Subcutaneous preadipocyte (primary cell): ENCODE measurements around the gene RNF126. TPM values are rescaled to one million over a fixed set of nuclear protein-coding genes. Genes with fewer than 3 reads are reported as not detected.

Experiments
- total RNA-seq: library from RNA; depleted of rRNA; stranded (reverse); fragments of >200 nt; gene quantifications from 2 replicates; pipeline ENCODE4 v1.2.3, GENCODE V29; 2012

The RNF126 gene
- 37.5 and 48.5 TPM in 2 replicates for total RNA-seq

GRCh38 chr19:662962-663681, at the start of gene RNF126:
TSS of gene RNF126 (minus strand) at chr19:663214. CDS start at chr19:663121, 93 bp downstream.

GRCh38 chr19:708154-709143, 45.4 kb upstream of the RNF126 start, which contains the start of gene PALM:
TSS of gene PALM (plus strand) at chr19:708935. CDS start at chr19:709147, 212 bp downstream.

GRCh38 chr19:695352-695949, 32.4 kb upstream of the RNF126 start, which contains the start of gene PRSS57:
TSS of gene PRSS57 (minus strand) at chr19:695452. CDS start at chr19:695430, 22 bp downstream.

GRCh38 chr19:676339-677105, 13.5 kb upstream of the RNF126 start, which contains the start of gene FSTL3:
TSS of gene FSTL3 (plus strand) at chr19:676392. CDS start at chr19:676424, 32 bp downstream.

GRCh38 chr19:639253-640160, 23.5 kb downstream of the RNF126 start, which contains the start of gene FGF22:
TSS of gene FGF22 (plus strand) at chr19:639879. CDS start at chr19:639926, 47 bp downstream.

GRCh38 chr19:633068-633785, 29.8 kb downstream of the RNF126 start, which contains the start of gene POLRMT:
TSS of gene POLRMT (minus strand) at chr19:633537. CDS start at chr19:633512, 25 bp downstream.

Other genes starting within 250 kb of the RNF126 start
- gene SHC2, start 202.2 kb downstream of the RNF126 start, total RNA-seq = 0.39 and 0.73 TPM in 2 replicates
- under 0.01 and 0.37 TPM in 2 replicates for gene MADCAM1, start 166.7 kb downstream of the RNF126 start, total RNA-seq
- gene TPGS1, start 155.7 kb downstream of the RNF126 start, total RNA-seq = 27.6 and 43.0 TPM in 2 replicates
- gene CDC34, start 131.5 kb downstream of the RNF126 start, total RNA-seq = 41.5 and 44.8 TPM in 2 replicates
- gene GZMM, start 119.2 kb downstream of the RNF126 start, total RNA-seq = not detected in 2 replicates
- 287 and 293 TPM in 2 replicates for gene BSG, start 90.6 kb downstream of the RNF126 start, total RNA-seq
- gene HCN2, start 73.3 kb downstream of the RNF126 start, total RNA-seq = 0.37 and 0.59 TPM in 2 replicates
- gene POLRMT, start 29.7 kb downstream of the RNF126 start, total RNA-seq = 27.6 and 34.6 TPM in 2 replicates
- not detected in 2 replicates for gene FGF22, start 23.3 kb downstream of the RNF126 start, total RNA-seq
- gene FSTL3, start 13.2 kb upstream of the RNF126 start, total RNA-seq = 29.9 and 33.8 TPM in 2 replicates
- gene PRSS57, start 32.2 kb upstream of the RNF126 start, total RNA-seq = not detected in 2 replicates
- gene PALM, start 45.7 kb upstream of the RNF126 start, total RNA-seq = 2.5 and 9.9 TPM in 2 replicates
- gene MISP, start 87.9 kb upstream of the RNF126 start, total RNA-seq = 0.20 TPM in 1 of 2 replicates, not detected in the other
- gene PTBP1, start 134.2 kb upstream of the RNF126 start, total RNA-seq = 133 and 189 TPM in 2 replicates
- not detected in 2 replicates for gene PLPPR3, start 158.7 kb upstream of the RNF126 start, total RNA-seq
- not detected in 2 replicates for gene AZU1, start 164.6 kb upstream of the RNF126 start, total RNA-seq
- not detected in 2 replicates for gene PRTN3, start 177.8 kb upstream of the RNF126 start, total RNA-seq
- 0.20 and 0.37 TPM in 2 replicates for gene ELANE, start 189.1 kb upstream of the RNF126 start, total RNA-seq
- gene CFD, start 196.4 kb upstream of the RNF126 start, total RNA-seq = 8.0 and 144 TPM in 2 replicates
- 24.3 and 25.0 TPM in 2 replicates for gene MED16, start 230.0 kb upstream of the RNF126 start, total RNA-seq
- gene RNU6-9, start 230.3 kb upstream of the RNF126 start, total RNA-seq = not detected in 2 replicates